Left ventricle myocardium inferior (tissue), 1 donor: ENCODE results near the gene RDH12. TPM values are rescaled to one million over a fixed set of nuclear protein-coding genes. Genes with fewer than 3 reads are reported as not detected.

Source experiments
- DNase-seq: peaks from one replicate; pipeline ENCODE4 v3.0.0-alpha.2; 2020
- H3K27ac ChIP-seq: fragments of 200-600 bp; replicated peaks from 2 replicates; pipeline ENCODE4 v1.8.0; 2021
- H3K27me3 ChIP-seq: fragments of 200-600 bp; 2 replicates; pipeline ENCODE4 v1.8.0; 2021; ENCODE audit warnings: low read depth
- H3K36me3 ChIP-seq: fragments of 200-600 bp; 2 replicates; pipeline ENCODE4 v1.8.0; 2021
- H3K4me1 ChIP-seq: fragments of 200-600 bp; 2 replicates; pipeline ENCODE4 v1.8.0; 2021
- H3K4me3 ChIP-seq: fragments of 200-600 bp; 2 replicates; pipeline ENCODE4 v1.8.0; 2021; ENCODE audit warnings: mild to moderate bottlenecking, moderate library complexity
- H3K9me3 ChIP-seq: fragments of 200-600 bp; replicated peaks from 2 replicates; pipeline ENCODE4 v1.8.0; 2021
- intact Hi-C: fragments of 100-400 bp; cut with micrococcal nuclease; formaldehyde crosslinking; loops from one replicate; pipeline ENCODE4 v1.11.0; 2022
- total RNA-seq: library from RNA; stranded (reverse); fragmentation: NEBNext Ultra II Directional; extraction: Animal tissue kit (Norgen Biotek cat#: 25700); gene quantifications from one replicate; pipeline ENCODE4 v1.2.1, GENCODE V29; 2021
- TF ChIP-seq, protein P1 (sequence below): fragments of 200-600 bp; IDR thresholded peaks from 2 replicates; pipeline ENCODE4 v1.8.0; 2021; ENCODE audit warnings: antibody characterized with exemption, mild to moderate bottlenecking, borderline replicate concordance
- donor health status: DM: no; HTN: yes; CAD: no; lungs with severe emphysema.

Gene RDH12
- total RNA-seq, 1 donor from 2014 or later: not detected

DNA sequence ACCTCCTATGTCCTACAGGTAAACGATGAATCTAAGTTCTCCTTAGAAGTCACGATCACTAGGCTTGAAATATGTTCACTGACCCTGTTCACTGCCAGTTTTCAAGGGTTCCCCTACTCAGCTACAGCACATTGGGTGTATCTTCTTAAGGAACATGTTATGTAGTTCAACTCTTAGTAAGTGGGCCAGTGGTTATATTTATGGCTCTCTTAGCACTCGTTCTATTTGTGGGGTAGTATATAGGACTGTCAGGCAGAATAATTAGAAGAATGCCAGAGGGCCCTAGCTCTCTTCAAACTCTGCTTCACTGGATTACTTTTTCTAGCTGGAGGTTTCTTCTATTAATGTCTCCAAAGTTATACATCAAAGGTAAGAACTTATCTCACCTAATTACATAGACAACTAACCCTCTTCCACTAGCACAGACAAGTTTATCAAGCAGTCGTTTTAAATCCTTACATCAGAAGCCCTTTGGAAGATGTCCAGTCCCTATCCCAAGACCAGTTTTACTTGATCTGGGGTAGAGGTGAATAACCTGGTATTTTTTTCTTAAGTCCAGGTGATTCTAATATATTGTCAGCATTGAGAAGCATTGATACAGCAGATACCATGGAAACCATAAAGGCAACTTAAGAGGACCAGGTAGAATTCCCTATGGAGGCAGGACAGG is 75.1 kb downstream of the RDH12 start:
- Histone ChIP-seq H3K27me3 (no peaks in the 10 kb centered on the region), H3K4me1 (no peaks in the 10 kb centered on the region), H3K4me3 (no peak overlapping the region), H3K36me3 (peaks cover 100% of the 10 kb centered on the region), H3K27ac (no peak overlapping the region), H3K9me3 (no peaks in the 10 kb centered on the region)
- no peak for DNase-seq
- TF ChIP-seq, protein P1, sequence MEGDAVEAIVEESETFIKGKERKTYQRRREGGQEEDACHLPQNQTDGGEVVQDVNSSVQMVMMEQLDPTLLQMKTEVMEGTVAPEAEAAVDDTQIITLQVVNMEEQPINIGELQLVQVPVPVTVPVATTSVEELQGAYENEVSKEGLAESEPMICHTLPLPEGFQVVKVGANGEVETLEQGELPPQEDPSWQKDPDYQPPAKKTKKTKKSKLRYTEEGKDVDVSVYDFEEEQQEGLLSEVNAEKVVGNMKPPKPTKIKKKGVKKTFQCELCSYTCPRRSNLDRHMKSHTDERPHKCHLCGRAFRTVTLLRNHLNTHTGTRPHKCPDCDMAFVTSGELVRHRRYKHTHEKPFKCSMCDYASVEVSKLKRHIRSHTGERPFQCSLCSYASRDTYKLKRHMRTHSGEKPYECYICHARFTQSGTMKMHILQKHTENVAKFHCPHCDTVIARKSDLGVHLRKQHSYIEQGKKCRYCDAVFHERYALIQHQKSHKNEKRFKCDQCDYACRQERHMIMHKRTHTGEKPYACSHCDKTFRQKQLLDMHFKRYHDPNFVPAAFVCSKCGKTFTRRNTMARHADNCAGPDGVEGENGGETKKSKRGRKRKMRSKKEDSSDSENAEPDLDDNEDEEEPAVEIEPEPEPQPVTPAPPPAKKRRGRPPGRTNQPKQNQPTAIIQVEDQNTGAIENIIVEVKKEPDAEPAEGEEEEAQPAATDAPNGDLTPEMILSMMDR: no peak
- intact Hi-C loops: no loop called here

DNA sequence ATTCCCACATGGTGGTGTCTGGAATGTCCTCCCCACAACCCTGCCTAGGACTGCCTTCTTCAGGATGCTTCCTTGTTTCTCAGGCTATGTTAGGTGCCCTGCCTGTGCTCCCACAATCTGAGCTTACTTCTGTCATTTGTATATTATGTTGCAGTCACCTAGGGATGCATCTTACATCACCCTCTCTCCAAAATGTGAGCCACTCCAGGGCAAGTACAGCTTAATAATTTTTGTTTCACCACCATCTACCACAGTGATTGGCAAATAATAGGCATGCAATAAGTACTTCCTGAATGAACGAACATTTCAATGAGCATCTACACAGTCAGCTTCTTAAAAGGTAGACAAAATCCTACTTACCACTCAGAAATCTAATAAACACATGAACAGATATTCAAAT is 77.1 kb downstream of the RDH12 start:
- intact Hi-C loops: no loop called here
- no peak overlapping the region for H3K27ac ChIP-seq
- H3K4me3 ChIP-seq: no peak overlapping the region
- peaks cover 100% of the 10 kb centered on the region for H3K36me3 ChIP-seq
- H3K4me1 ChIP-seq: no peaks in the 10 kb centered on the region
- no peaks in the 10 kb centered on the region for H3K27me3 ChIP-seq
- no peak for DNase-seq
- TF ChIP-seq, protein P1: no peak
- H3K9me3 ChIP-seq: no peaks in the 10 kb centered on the region

DNA sequence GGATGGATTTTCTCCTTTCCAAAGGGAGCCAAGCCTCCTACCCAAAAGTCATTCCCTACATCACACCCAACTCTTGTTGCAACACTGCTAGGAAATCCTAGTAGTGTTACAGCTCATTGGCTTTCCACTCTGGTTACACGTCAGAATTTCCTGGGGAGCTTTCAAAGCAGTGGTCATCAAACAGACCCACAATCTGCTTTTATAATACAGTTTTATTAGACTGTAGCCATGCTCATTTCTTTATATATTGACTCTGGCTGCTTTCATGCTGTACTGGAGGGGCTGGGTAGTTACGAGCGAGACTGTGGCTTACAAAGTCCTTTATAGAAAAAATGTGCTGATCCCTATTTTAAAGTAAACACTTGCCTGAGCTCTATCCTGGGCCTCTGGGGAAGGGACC is 80.4 kb downstream of the RDH12 start:
- intact Hi-C loops: no loop called here
- H3K27me3 ChIP-seq: no peaks in the 10 kb centered on the region
- DNase-seq: no peak

More for the DNA sequence above, 80.4 kb downstream of the RDH12 start:
- Histone ChIP-seq H3K9me3 (no peaks in the 10 kb centered on the region), H3K4me3 (no peak overlapping the region), H3K4me1 (peaks cover 18% of the 10 kb centered on the region), H3K27ac (no peak overlapping the region), H3K36me3 (peaks cover 100% of the 10 kb centered on the region)
- TF ChIP-seq, protein P1: no peak

Other genes starting within 250 kb of the RDH12 start
- gene TMEM229B, start 213.2 kb upstream of the RDH12 start, total RNA-seq: 1.4 TPM
- gene PLEKHH1, start 168.6 kb upstream of the RDH12 start, total RNA-seq: 3.7 TPM
- gene PIGH, start 101.6 kb upstream of the RDH12 start, total RNA-seq: 12.8 TPM
- gene ARG2, start 82.0 kb upstream of the RDH12 start, total RNA-seq: 1.2 TPM
- 125 TPM for gene VTI1B, start 27.3 kb upstream of the RDH12 start, total RNA-seq
- gene RDH11, start 6.1 kb upstream of the RDH12 start, total RNA-seq: 13.9 TPM
- 13.3 TPM for gene ZFYVE26, start 114.7 kb downstream of the RDH12 start, total RNA-seq
- 2.4 TPM for gene RAD51B, start 117.9 kb downstream of the RDH12 start, total RNA-seq